HG02852 (cell line): Measurements from ENCODE around the gene ZC2HC1B.

Source experiments
- ATAC-seq: cut with Tn5 transposase; IDR thresholded peaks from one replicate; pipeline ENCODE4 v1.9.1; 2021; ENCODE audit warnings: mild to moderate bottlenecking, moderate library complexity; ENCODE audit not compliant: unreplicated experiment

Gene ZC2HC1B

DNA sequence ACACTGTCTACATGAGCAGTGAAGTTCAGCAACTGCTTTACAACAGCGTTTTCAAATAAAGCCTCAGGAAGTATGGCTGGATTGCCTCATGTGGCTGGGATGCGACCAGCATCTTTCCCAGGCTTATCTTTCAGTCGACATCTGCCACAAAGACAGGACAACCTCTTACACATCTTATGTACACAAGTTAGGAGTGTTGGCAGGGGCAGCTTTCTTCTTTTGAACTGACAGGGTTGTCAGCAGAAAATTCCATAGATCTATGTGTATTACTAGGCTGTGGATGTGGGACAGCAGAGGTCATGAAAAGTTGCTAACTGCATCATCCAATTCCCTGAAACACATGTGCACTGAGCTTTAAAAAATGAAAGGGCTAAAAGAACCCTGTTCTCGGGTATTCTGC lies 95.7 kb downstream of the ZC2HC1B start:
- ATAC-seq = no peak

GRCh38 chr6:143961066-143961465 lies 96.8 kb downstream of the ZC2HC1B start:
- no peak for ATAC-seq

DNA sequence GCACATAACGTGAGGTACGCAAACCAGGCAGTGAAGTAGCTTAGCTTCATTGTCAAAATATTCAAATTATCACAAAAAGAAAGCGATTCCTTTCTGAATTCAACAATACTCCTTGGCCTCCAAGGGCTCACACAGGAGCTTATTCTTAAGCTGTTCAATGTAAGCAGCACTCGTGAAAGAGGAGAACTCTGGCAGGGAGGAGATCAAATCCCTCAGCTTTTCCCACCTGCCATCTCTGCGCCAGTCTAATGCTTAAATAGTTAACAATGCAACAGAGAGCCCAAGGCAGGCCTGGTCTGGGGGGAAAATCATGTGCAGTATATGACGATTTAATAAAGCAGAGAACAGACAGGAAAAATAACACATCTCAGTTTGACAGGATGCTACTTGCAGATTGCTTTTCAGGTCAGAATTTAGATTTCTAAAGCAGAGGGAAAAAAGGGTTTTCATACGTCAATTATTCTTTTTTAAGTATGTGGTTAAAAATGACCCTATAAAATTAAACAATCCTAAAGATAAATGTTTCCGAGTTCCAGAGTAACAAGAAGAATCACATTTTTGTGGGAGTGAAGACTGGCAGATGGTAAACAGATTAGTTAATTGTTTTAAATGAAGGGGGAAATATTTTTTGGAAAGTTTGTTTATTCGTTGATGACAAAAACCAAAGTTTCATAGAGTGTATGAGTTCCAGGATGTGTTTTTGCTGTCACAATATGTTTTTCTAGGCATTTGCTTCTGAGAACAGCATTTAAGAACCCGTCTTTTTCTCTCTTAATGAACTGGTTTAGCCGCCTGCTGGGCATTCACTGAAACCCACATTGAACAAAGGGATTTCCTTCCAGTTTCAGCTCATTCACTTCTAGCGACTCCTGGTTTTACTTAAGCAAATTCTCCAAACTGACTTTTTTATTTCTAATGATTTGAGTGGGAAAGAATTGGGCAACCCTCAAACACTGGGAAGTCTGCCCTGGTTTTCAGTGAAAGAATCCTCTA lies 97.9 kb downstream of the ZC2HC1B start:
- ATAC-seq = no peak

GRCh38 chr6:143963158-143963919 lies 99.1 kb downstream of the ZC2HC1B start:
- no peak for ATAC-seq

DNA sequence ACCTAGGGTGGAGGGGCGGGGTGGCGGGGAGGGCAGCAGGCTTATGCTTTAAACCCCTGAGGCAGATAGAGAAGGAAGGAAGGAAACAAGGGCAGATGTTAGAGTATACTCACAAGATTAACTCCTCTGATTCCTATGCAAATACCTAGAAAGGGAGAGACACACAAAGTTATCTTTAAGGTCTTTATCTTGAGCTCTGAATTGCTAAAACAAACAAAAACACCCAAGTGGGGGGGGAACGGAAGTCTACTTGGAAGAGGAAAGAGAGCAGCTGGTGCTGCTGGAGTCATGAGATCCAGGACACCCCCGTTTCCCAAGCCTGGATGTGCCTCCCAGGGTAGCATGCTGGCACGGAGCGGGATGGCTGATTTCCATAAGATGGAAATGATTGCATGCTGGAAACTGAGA lies 100.4 kb downstream of the ZC2HC1B start:
- ATAC-seq = no peak

- no peak for ATAC-seq
Observed at GRCh38 chr6:143965503-143966171, 101.4 kb downstream of the ZC2HC1B start.

- no peak for ATAC-seq
Observed at GRCh38 chr6:143966312-143966711, 102.0 kb downstream of the ZC2HC1B start.

- no peak for ATAC-seq
Observed at GRCh38 chr6:143967706-143968376, 103.6 kb downstream of the ZC2HC1B start.

DNA sequence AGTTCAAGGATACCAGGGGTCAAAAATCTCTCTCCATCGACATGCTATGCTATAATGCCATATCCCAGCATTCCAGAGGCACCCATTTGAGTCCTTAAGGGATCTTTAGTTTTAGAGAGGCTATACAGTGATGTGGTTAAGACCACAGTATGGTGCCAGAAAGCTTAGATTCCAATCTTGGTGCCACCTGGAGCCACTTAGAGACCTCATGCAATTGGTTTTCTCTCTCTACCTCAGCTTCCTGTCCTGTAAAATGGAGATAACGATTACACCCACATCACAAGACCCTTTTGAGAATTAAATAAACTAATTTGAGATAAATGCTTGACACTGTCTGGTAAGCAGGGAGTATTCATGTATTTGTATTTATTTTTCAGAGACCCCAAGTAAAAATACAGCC lies 104.8 kb downstream of the ZC2HC1B start:
- ATAC-seq = no peak

- ATAC-seq = no peak
Observed at GRCh38 chr6:143970456-143971218, 106.4 kb downstream of the ZC2HC1B start.

DNA sequence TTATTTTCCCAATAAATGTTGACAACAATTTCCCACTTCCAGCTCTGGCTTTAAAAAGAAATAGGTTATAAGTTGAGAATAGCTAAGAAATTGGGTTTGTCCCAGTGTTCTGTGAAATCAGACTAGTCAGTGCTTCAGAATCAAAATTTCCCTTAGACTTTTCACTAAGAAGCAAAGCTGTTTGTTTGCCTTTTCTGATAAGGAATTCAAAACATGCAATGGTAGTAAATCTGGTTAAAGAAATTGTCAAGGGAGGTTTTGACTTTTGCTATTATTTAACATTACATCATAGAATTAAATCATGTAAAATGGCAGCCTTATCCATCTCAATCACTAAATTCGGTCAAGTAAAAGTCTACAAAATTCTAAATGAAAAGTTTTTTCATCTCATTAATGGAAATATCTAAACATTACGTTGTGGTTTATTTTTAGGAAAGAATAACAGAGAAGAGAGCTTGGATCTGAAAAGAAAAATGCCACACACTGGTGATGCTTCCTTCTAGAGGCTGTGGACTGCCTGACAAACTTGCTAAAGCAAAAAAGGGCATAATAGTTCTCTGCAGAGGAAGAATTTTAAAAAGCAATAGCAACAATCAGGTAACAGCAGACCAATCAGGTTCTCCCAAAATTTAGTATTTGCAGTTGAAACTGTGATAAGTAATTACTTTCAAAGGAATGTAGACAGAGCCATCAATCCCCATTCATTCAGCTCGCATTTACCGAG lies 107.4 kb downstream of the ZC2HC1B start:
- no peak for ATAC-seq

- ATAC-seq = no peak
Observed at GRCh38 chr6:143973097-143973966, 109.1 kb downstream of the ZC2HC1B start.

- ATAC-seq = no peak
Observed at GRCh38 chr6:143974089-143974488, 109.8 kb downstream of the ZC2HC1B start.

GRCh38 chr6:143976806-143977349 lies 112.6 kb downstream of the ZC2HC1B start:
- ATAC-seq = no peak

DNA sequence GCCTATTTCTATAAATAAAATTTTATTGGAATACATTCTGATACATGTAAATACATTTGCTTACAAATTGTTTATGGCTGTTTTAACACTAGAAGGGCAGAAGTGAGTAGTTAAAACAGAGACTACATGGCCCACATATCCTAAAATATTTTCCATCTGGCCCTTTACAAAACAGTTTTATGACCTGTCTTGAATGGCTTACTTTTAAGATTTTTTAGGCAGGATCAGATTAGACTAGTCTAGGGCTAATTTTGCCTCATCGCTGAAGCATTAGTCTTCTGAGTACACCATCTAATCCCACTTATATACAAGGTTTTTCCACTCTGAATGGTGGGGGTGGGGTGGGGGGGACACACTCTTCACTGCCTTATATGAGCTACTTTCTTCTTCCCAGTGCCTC lies 116.6 kb downstream of the ZC2HC1B start:
- ATAC-seq = no peak

- ATAC-seq = no peak
Observed at GRCh38 chr6:143982968-143983367, 118.7 kb downstream of the ZC2HC1B start.

- ATAC-seq = no peak
Observed at GRCh38 chr6:143984666-143985065, 120.4 kb downstream of the ZC2HC1B start.

DNA sequence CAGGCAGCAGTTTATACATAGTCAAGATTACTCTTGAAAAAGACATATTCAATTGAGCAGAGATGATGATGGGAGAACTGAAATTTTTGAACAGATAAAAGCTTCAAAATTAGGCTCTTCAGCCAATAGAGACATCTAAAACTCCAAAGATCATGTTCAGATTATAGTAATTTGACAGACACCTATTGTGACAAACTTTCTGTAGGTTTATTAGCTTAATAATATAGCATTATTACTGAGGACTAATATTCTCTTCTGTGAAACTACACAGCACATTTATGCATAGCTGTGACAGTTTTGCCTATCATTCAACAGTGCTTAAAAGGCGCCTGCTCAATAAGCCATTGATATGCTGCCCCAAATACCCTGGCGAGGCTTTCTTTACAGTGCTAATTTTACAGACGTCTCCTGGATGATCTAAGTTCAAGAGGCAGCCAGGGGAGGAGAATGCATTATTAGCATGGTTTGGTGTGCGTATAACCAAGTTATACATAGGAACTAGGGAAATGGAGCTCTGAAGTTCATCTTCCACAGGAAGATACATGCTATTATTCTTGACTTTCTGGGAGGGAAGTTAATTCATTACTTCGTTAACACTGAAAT lies 122.3 kb downstream of the ZC2HC1B start:
- no peak for ATAC-seq
